H1 (cell line): ENCODE data around the gene PAQR7. TPM values are rescaled to one million over a fixed set of nuclear protein-coding genes. Genes with fewer than 3 reads are reported as not detected.
A peak's percentile ranks its signal among the peaks of the same experiment; 100 is the strongest.

ENCODE experiments used
- CTCF ChIA-PET: fragments of 300-600 bp; sonication (Branson Sonifier 250); formaldehyde crosslinking; loops from one replicate; lab custom pipeline; 2021; ENCODE audit not compliant: partially characterized antibody; lab: Charles Lee
- POLR2A ChIA-PET: fragments of 300-600 bp; sonication (Branson Sonifier 250); formaldehyde crosslinking; loops from one replicate; lab custom pipeline; 2021; ENCODE audit warnings: inconsistent platforms; ENCODE audit not compliant: partially characterized antibody; lab: Charles Lee
- DNase-seq, 2 experiments: peaks; one replicate each; pipeline versions ENCODE4 v3.0.0 to v3.0.0-alpha.2; 2010 to 2022; ENCODE audit warnings: low spot score in 2 of 2, low read depth in 1 of 2, mixed read lengths in 1 of 2
- FAIRE-seq: peaks from 2 replicates; lab custom pipeline; 2011; peaks lifted over from hg19 to GRCh38; lab: Jason Lieb, UNC
- H2AFZ ChIP-seq: 2 replicates; pipeline ENCODE4 v1.8.1; 2012; ENCODE audit warnings: low read length, inconsistent platforms
- H2AK5ac ChIP-seq: 2 replicates; pipeline ENCODE4 v1.6.1; 2013; ENCODE audit warnings: low read depth, low read length
- H2BK120ac ChIP-seq: replicated peaks from 2 replicates; pipeline ENCODE3; 2013; ENCODE audit warnings: low read depth, low read length, inconsistent platforms
- H2BK12ac ChIP-seq: 2 replicates; pipeline ENCODE4 v1.6.1; 2013; ENCODE audit warnings: low read depth, low read length
- H2BK15ac ChIP-seq: 2 replicates; pipeline ENCODE4 v1.6.1; 2013; ENCODE audit warnings: low read length
- H2BK20ac ChIP-seq: 2 replicates; pipeline ENCODE4 v1.6.1; 2013; ENCODE audit warnings: low read length
- H2BK5ac ChIP-seq: 2 replicates; pipeline ENCODE4 v1.6.1; 2013; ENCODE audit warnings: low read depth, low read length
- H3K14ac ChIP-seq: 2 replicates; pipeline ENCODE4 v1.6.1; 2013; ENCODE audit warnings: inconsistent platforms; ENCODE audit not compliant: insufficient read length
- H3K18ac ChIP-seq: 2 replicates; pipeline ENCODE4 v1.6.1; 2013; ENCODE audit warnings: low read length; ENCODE audit errors: extremely low read depth
- H3K23ac ChIP-seq: 2 replicates; pipeline ENCODE4 v1.6.1; 2013; ENCODE audit warnings: inconsistent platforms; ENCODE audit not compliant: insufficient read length
- H3K23me2 ChIP-seq: 2 replicates; pipeline ENCODE4 v1.6.1; 2013; ENCODE audit warnings: low read depth, low read length
- H3K27ac ChIP-seq: 2 replicates; pipeline ENCODE4 v1.6.1; 2011; ENCODE audit warnings: low read depth, low read length, inconsistent platforms
- H3K27me3 ChIP-seq, 4 experiments: replicated peaks in 1 of 4; 1 replicate in 1 of 4; 2 replicates in 3 of 4; pipeline versions ENCODE4 v1.6.1 to v1.8.1; 2011 to 2013; ENCODE audit warnings: low read length in 3 of 4, mild to moderate bottlenecking in 3 of 4, inconsistent platforms in 2 of 4, mixed read lengths in 2 of 4, moderate library complexity in 1 of 4; ENCODE audit not compliant: control insufficient read depth in 3 of 4, insufficient read depth in 3 of 4; ENCODE audit errors: extremely low read depth in 1 of 4
- H3K36me3 ChIP-seq, 4 experiments: 2 replicates each; pipeline versions ENCODE4 v1.6.1 to v1.8.1; 2011 to 2013; ENCODE audit warnings: mild to moderate bottlenecking in 4 of 4, low read length in 3 of 4, moderate library complexity in 2 of 4, control low read depth in 1 of 4, inconsistent platforms in 1 of 4; ENCODE audit not compliant: insufficient read depth in 4 of 4, control insufficient read depth in 2 of 4
- H3K4ac ChIP-seq: replicated peaks from 2 replicates; pipeline ENCODE3; 2013; ENCODE audit warnings: low read length, low read depth, mixed read lengths, inconsistent platforms; ENCODE audit not compliant: insufficient read length
- H3K4me1 ChIP-seq, 4 experiments: replicated peaks in 1 of 4; 1 replicate in 1 of 4; 2 replicates in 3 of 4; pipeline versions ENCODE4 v1.6.1 to v1.8.1; 2011 to 2013; ENCODE audit warnings: low read length in 3 of 4, inconsistent platforms in 2 of 4, mixed read lengths in 1 of 4; ENCODE audit not compliant: insufficient read depth in 4 of 4, control insufficient read depth in 3 of 4
- H3K4me2 ChIP-seq, 2 experiments: 2 replicates each; pipeline versions ENCODE4 v1.6.1 to v1.8.1; 2011 to 2013; ENCODE audit warnings: low read depth in 2 of 2, low read length in 2 of 2, control low read depth in 1 of 2, inconsistent platforms in 1 of 2, mild to moderate bottlenecking in 1 of 2; ENCODE audit not compliant: insufficient read depth in 1 of 2
- H3K4me3 ChIP-seq, 4 experiments: fragments of 200-600, 300-600 bp in 1 of 4; sonication (generic), shearing (Covaris generic), sonication (Bioruptor Twin) in 1 of 4; 2 replicates each; pipeline versions ENCODE4 v1.5.1 to v1.8.1; 2011 to 2016; ENCODE audit warnings: low read length in 4 of 4, low read depth in 3 of 4, control low read depth in 2 of 4, inconsistent platforms in 2 of 4, mild to moderate bottlenecking in 2 of 4, mixed read lengths in 1 of 4, moderate library complexity in 1 of 4; ENCODE audit not compliant: insufficient read depth in 2 of 4; ENCODE audit errors: extremely low read depth in 1 of 4
- H3K56ac ChIP-seq: replicated peaks from 2 replicates; pipeline ENCODE3; 2013; ENCODE audit warnings: low read depth, mild to moderate bottlenecking, mixed read lengths, low read length, inconsistent platforms; ENCODE audit not compliant: insufficient read length
- H3K79me1 ChIP-seq: 2 replicates; pipeline ENCODE4 v1.6.1; 2013; ENCODE audit warnings: low read depth, low read length, control low read depth
- H3K79me2 ChIP-seq, 2 experiments: 2 replicates each; pipeline versions ENCODE4 v1.6.1 to v1.8.1; 2012 to 2013; ENCODE audit warnings: low read length in 2 of 2, mild to moderate bottlenecking in 2 of 2, inconsistent platforms in 1 of 2; ENCODE audit not compliant: insufficient read depth in 2 of 2, control insufficient read depth in 1 of 2
- H3K9ac ChIP-seq, 4 experiments: replicated peaks in 1 of 4; 1 replicate in 1 of 4; 2 replicates in 3 of 4; pipeline versions ENCODE4 v1.6.1 to v1.8.1; 2011 to 2013; ENCODE audit warnings: low read depth in 3 of 4, low read length in 3 of 4, control low read depth in 2 of 4, mild to moderate bottlenecking in 2 of 4, moderate library complexity in 2 of 4, inconsistent platforms in 1 of 4; ENCODE audit errors: extremely low read depth in 1 of 4
- H3K9me3 ChIP-seq, 2 experiments: 2 replicates each; pipeline versions ENCODE4 v1.6.1 to v1.8.1; 2012 to 2013; ENCODE audit warnings: mild to moderate bottlenecking in 2 of 2, moderate library complexity in 2 of 2, control low read depth in 1 of 2, inconsistent platforms in 1 of 2, low read depth in 1 of 2, low read length in 1 of 2, mixed read lengths in 1 of 2; ENCODE audit not compliant: insufficient read depth in 2 of 2
- H4K20me1 ChIP-seq, 2 experiments: replicated peaks in 1 of 2; 2 replicates each; pipeline versions ENCODE3 to v1.8.1; 2011 to 2013; ENCODE audit warnings: inconsistent platforms in 2 of 2, low read length in 2 of 2, mild to moderate bottlenecking in 1 of 2; ENCODE audit not compliant: insufficient read depth in 2 of 2, control insufficient read depth in 1 of 2
- H4K5ac ChIP-seq: 2 replicates; pipeline ENCODE4 v1.6.1; 2013; ENCODE audit warnings: low read length, low read depth, mixed read lengths, inconsistent platforms; ENCODE audit not compliant: insufficient read length
- H4K8ac ChIP-seq: 2 replicates; pipeline ENCODE4 v1.8.0; 2013; ENCODE audit warnings: mild to moderate bottlenecking, moderate library complexity, low read length, inconsistent platforms; ENCODE audit not compliant: insufficient read depth; ENCODE audit errors: extremely low read depth
- H4K91ac ChIP-seq: replicated peaks from 2 replicates; pipeline ENCODE3; 2013; ENCODE audit warnings: low read length, mixed read lengths, inconsistent platforms; ENCODE audit not compliant: insufficient read length
- BACH1 ChIP-seq: IDR thresholded peaks from 2 replicates; pipeline ENCODE4 v1.6.1; 2012; ENCODE audit warnings: low read length, improper control_type of control experiment
- BRCA1 ChIP-seq: IDR thresholded peaks from 2 replicates; pipeline ENCODE4 v1.6.1; 2012; ENCODE audit warnings: low read depth, low read length, improper control_type of control experiment
- EGR1 ChIP-seq: IDR thresholded peaks from 2 replicates; pipeline ENCODE4 v1.6.1; 2011; ENCODE audit warnings: low read depth, low read length, borderline replicate concordance
- HDAC2 ChIP-seq, 2 experiments: fragments of 300-600 bp in 1 of 2; sonication (generic) in 1 of 2; IDR thresholded peaks; 2 replicates each; pipeline ENCODE4 v1.6.1; 2011 to 2012; ENCODE audit warnings: low read depth in 2 of 2, low read length in 2 of 2, mild to moderate bottlenecking in 2 of 2, moderate library complexity in 2 of 2, borderline replicate concordance in 1 of 2, inconsistent platforms in 1 of 2
- KDM5A ChIP-seq: fragments of 200-600 bp; IDR thresholded peaks from 2 replicates; pipeline ENCODE4 v1.7.1; 2012; ENCODE audit warnings: mild to moderate bottlenecking, low read length, inconsistent platforms, mixed read lengths
- NRF1 ChIP-seq: IDR thresholded peaks from 2 replicates; pipeline ENCODE4 v1.6.1; 2011; ENCODE audit warnings: mild to moderate bottlenecking, low read depth, low read length, improper control_type of control experiment
- RFX5 ChIP-seq: IDR thresholded peaks from 2 replicates; pipeline ENCODE4 v1.6.1; 2011; ENCODE audit warnings: low read depth, low read length, improper control_type of control experiment, borderline replicate concordance
- SIN3A ChIP-seq, 2 experiments: IDR thresholded peaks in 1 of 2; conservative IDR thresholded peaks in 1 of 2; 2 replicates each; pipeline ENCODE4 v1.6.1; 2011 to 2012; ENCODE audit warnings: low read length in 2 of 2, improper control_type of control experiment in 1 of 2, low read depth in 1 of 2, mild to moderate bottlenecking in 1 of 2
- WGBS, 2 experiments: shearing (Covaris generic) in 1 of 2; methylation state at CpG; one replicate each; pipeline versions ENCODE4 v1.1.6 to v1.1.7; 2013 to 2015; ENCODE audit warnings: low lambda C conversion rate in 2 of 2, mixed read lengths in 2 of 2, inconsistent platforms in 1 of 2, low coverage in 1 of 2, missing lambda C conversion rate in 1 of 2; ENCODE audit not compliant: insufficient replicate concordance in 2 of 2, insufficient coverage in 1 of 2, insufficient read length in 1 of 2; ENCODE audit errors: extremely low coverage in 1 of 2, missing lambda C conversion rate in 1 of 2; 5-methylcytosine and 5-hydroxymethylcytosine counted together
- polyA plus RNA-seq, 7 experiments: library from polyadenylated mRNA; depleted of rRNA in 3 of 7; stranded (reverse) in 5 of 7; unstranded in 2 of 7; fragments of >200 nt in 5 of 7; fragments of 200-250 nt in 2 of 7; gene quantifications; 1 replicate in 5 of 7; 2 replicates in 1 of 7; 4 replicates in 1 of 7; pipeline versions ENCODE4 v1.2.1 to v1.2.3, GENCODE V29; 2011 to 2013; ENCODE audit warnings: missing spikeins in 2 of 7, mixed read lengths in 2 of 7
- total RNA-seq: library from RNA; stranded (reverse); fragmentation: NEBNext Ultra II Directional; extraction: Animal tissue kit (Norgen Biotek cat#: 25700); gene quantifications from 2 replicates; pipeline ENCODE4 v1.2.1, GENCODE V29; 2021
- TF ChIP-seq, protein P1 (sequence below), 3 experiments: IDR thresholded peaks; 1 replicate in 2 of 3; 2 replicates in 1 of 3; pipeline versions ENCODE4 v1.5.1 to v1.6.1; 2011; ENCODE audit warnings: low read length in 3 of 3, mild to moderate bottlenecking in 3 of 3, inconsistent platforms in 2 of 3, low read depth in 1 of 3, moderate library complexity in 1 of 3; ENCODE audit not compliant: insufficient read depth in 1 of 3; ENCODE audit errors: control extremely low read depth in 1 of 3

Gene PAQR7
- total and polyA plus RNA-seq, 2 of the 8 experiments (the other 6 are each of a cell fraction or from before 2014, with no cell fraction given), result 7.3 to 7.4 TPM

DNA sequence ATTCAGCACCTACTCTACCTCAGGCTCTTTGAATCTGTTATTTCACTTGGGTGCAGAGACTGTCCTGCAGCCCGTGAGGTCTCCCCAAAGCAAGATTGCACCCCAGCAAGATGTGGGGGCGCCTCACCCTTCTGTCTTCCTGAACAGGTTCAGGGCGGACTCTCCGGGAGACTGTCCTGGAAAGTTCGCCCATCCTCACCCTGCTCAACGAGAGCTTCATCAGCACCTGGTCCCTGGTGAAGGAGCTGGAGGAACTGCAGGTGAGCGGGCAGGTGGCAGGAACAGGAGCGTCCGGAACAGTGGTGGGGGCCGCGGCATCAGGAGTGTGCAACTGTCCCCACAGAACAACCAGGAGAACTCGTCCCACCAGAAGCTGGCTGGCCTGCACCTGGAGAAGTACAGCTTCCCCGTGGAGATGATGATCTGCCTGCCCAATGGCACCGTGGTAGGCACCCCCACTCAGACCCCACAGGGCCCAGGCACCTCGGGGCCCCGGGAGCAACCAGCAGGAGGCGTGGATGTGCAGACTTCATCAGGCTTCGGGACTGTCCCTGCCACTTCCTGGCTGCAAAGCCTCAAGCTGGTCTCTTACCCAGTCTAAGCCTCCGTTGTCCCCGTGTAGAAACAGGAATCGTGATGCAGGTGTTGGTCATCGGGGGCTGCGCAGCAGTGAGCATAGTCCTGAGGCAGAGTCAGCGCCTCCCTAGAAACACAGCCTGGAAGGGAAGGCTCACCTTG lies 61.6 kb downstream of the PAQR7 start:
- H3K9ac ChIP-seq, result no peak overlapping the region
- DNase-seq (no peak), FAIRE-seq (no peak)
- no peak overlapping the region for H4K91ac ChIP-seq
- no peak overlapping the region for H2BK20ac ChIP-seq
- 0 out of 2 replicates have a peak, but pooled peaks cover 2% of the 10 kb centered on the region for H3K79me1 ChIP-seq
- H3K4ac ChIP-seq, result no peak overlapping the region
- H4K20me1 ChIP-seq, result peaks cover 2 to 8% of the 10 kb centered on the region in 2 experiments
- no peaks in the 10 kb centered on the region for H3K9me3 ChIP-seq
- ChIA-PET CTCF (interaction anchor here (0.6 to 8.2 kb wide), 7 partner anchors 8 to 260 kb away, joined by 3 to 83 read pairs (median 4); partner anchors contain the start of gene SELENON), POLR2A (interaction anchor here (0.6 to 1.8 kb wide), 5 partner anchors 12 to 276 kb away, joined by 3 to 6 read pairs (median 3); no protein-coding TSS in a partner anchor)
- H3K36me3 ChIP-seq, result peaks cover 0 to 12% (median 3%) of the 10 kb centered on the region in 4 experiments; a peak in 4 of 8 replicates
- H3K4me3 ChIP-seq, result no peak overlapping the region
- no peak overlapping the region for H3K56ac ChIP-seq
- no peak overlapping the region for H2BK12ac ChIP-seq
- H2BK15ac ChIP-seq, result no peak overlapping the region
- H3K4me1 ChIP-seq, result peaks cover 7 to 13% (median 8%) of the 10 kb centered on the region in 4 experiments
- H3K23ac ChIP-seq, result no peak overlapping the region
- no peak for TF ChIP-seq RFX5
- no peak for TF ChIP-seq EGR1
- no peak for TF ChIP-seq NRF1
- TF ChIP-seq HDAC2 (IDR thresholded peaks at IDR 0.05; ENCODE audit: borderline replicate concordance in 1 of 2, low read depth in 2 of 2, low read length in 2 of 2), result no peak
- no peak for TF ChIP-seq KDM5A
- no peak for TF ChIP-seq BRCA1
- TF ChIP-seq BACH1, result no peak
- no peak for TF ChIP-seq SIN3A (conservative IDR thresholded peaks at IDR 0.05 in 1 of 2, IDR thresholded peaks at IDR 0.05 in 1 of 2; ENCODE audit: low read depth in 1 of 2, low read length in 2 of 2)
- TF ChIP-seq, protein P1, sequence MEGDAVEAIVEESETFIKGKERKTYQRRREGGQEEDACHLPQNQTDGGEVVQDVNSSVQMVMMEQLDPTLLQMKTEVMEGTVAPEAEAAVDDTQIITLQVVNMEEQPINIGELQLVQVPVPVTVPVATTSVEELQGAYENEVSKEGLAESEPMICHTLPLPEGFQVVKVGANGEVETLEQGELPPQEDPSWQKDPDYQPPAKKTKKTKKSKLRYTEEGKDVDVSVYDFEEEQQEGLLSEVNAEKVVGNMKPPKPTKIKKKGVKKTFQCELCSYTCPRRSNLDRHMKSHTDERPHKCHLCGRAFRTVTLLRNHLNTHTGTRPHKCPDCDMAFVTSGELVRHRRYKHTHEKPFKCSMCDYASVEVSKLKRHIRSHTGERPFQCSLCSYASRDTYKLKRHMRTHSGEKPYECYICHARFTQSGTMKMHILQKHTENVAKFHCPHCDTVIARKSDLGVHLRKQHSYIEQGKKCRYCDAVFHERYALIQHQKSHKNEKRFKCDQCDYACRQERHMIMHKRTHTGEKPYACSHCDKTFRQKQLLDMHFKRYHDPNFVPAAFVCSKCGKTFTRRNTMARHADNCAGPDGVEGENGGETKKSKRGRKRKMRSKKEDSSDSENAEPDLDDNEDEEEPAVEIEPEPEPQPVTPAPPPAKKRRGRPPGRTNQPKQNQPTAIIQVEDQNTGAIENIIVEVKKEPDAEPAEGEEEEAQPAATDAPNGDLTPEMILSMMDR (IDR thresholded peaks at IDR 0.05; ENCODE audit: control extremely low read depth in 1 of 3, insufficient read depth in 1 of 3, low read depth in 1 of 3, low read length in 3 of 3), result peak in 1 of 3 experiments; percentile 0; a peak in 1 of 4 replicates
- H3K79me2 ChIP-seq, result no peaks in the 10 kb centered on the region
- H3K27ac ChIP-seq, result no peak overlapping the region
- no peaks in the 10 kb centered on the region for H3K27me3 ChIP-seq
- no peak overlapping the region for H3K18ac ChIP-seq
- no peak overlapping the region for H2BK5ac ChIP-seq
- no peak overlapping the region for H2BK120ac ChIP-seq
- peaks cover under 1% of the 10 kb centered on the region for H3K23me2 ChIP-seq
- H4K5ac ChIP-seq, result no peak overlapping the region
- H3K14ac ChIP-seq, result no peak overlapping the region
- no peak overlapping the region for H4K8ac ChIP-seq
- no peak overlapping the region for H3K4me2 ChIP-seq
- 87% methylated on average over 22 of the region's 24 CpGs; no CpG with 5 or more reads in 1 of the 2 experiments for WGBS, 2 experiments
- no peak overlapping the region for H2AFZ ChIP-seq
- H2AK5ac ChIP-seq, result no peak overlapping the region
